Liver (tissue), 9 donors: ENCODE data around the gene CALML5. TPM values are rescaled to one million over a fixed set of nuclear protein-coding genes. Genes with fewer than 3 reads are reported as not detected.

Experiments used
- DNase-seq: peaks from one replicate; pipeline ENCODE4 v3.0.0-alpha.2; 2017; ENCODE audit warnings: low spot score
- H3K27ac ChIP-seq, 2 donors: one replicate each; pipeline ENCODE4 v1.7.0; 2013; ENCODE audit warnings: inconsistent platforms in 2 of 2, low read length in 2 of 2, control low read depth in 1 of 2, low read depth in 1 of 2, mild to moderate bottlenecking in 1 of 2
- H3K27me3 ChIP-seq, 4 donors: one replicate each; pipeline versions ENCODE4 v1.6.1 to v1.7.0; 2013; ENCODE audit warnings: low read length in 3 of 4, inconsistent platforms in 1 of 4, mild to moderate bottlenecking in 1 of 4, moderate library complexity in 1 of 4; ENCODE audit not compliant: control insufficient read depth in 4 of 4, insufficient read depth in 4 of 4
- H3K36me3 ChIP-seq, 4 donors: one replicate each; pipeline versions ENCODE4 v1.6.1 to v1.7.0; 2013; ENCODE audit warnings: low read length in 3 of 4, mild to moderate bottlenecking in 3 of 4, low read depth in 1 of 4, moderate library complexity in 1 of 4; ENCODE audit not compliant: control insufficient read depth in 4 of 4, insufficient read depth in 3 of 4
- H3K4me1 ChIP-seq, 4 donors: one replicate each; pipeline versions ENCODE4 v1.6.1 to v1.7.0; 2013; ENCODE audit warnings: low read length in 3 of 4, mild to moderate bottlenecking in 3 of 4, moderate library complexity in 1 of 4; ENCODE audit not compliant: control insufficient read depth in 4 of 4, insufficient read depth in 4 of 4
- H3K4me3 ChIP-seq, 3 donors: one replicate each; pipeline versions ENCODE4 v1.6.1 to v1.7.0; 2013; ENCODE audit warnings: low read length in 3 of 3, control low read depth in 1 of 3, low read depth in 1 of 3, mild to moderate bottlenecking in 1 of 3
- H3K9ac ChIP-seq, 2 donors: one replicate each; pipeline ENCODE4 v1.7.0; 2013; ENCODE audit warnings: low read length in 2 of 2, mild to moderate bottlenecking in 2 of 2, moderate library complexity in 2 of 2, control low read depth in 1 of 2, low read depth in 1 of 2
- H3K9me3 ChIP-seq, 4 donors: one replicate each; pipeline versions ENCODE4 v1.6.1 to v1.7.0; 2013; ENCODE audit warnings: low read length in 3 of 4; ENCODE audit not compliant: control insufficient read depth in 4 of 4
- EGR1 ChIP-seq, 2 donors: IDR thresholded peaks; 2 replicates each; pipeline ENCODE4 v1.6.1; 2016 to 2018; ENCODE audit warnings: antibody characterized with exemption in 2 of 2, low read depth in 2 of 2
- FOXA1 ChIP-seq: IDR thresholded peaks from 2 replicates; pipeline ENCODE4 v1.6.1; 2016; ENCODE audit warnings: antibody characterized with exemption
- GABPA ChIP-seq, 2 donors: IDR thresholded peaks in 1 of 2; conservative IDR thresholded peaks in 1 of 2; 2 replicates each; pipeline ENCODE4 v1.6.1; 2016; ENCODE audit warnings: antibody characterized with exemption in 2 of 2, mild to moderate bottlenecking in 1 of 2, moderate library complexity in 1 of 2
- HNF4G ChIP-seq: IDR thresholded peaks from 2 replicates; pipeline ENCODE4 v1.6.1; 2016; ENCODE audit warnings: antibody characterized with exemption
- JUND ChIP-seq, 2 donors: IDR thresholded peaks; 2 replicates each; pipeline ENCODE4 v1.6.1; 2016; ENCODE audit warnings: antibody characterized with exemption in 2 of 2
- RAD21 ChIP-seq, 2 donors: IDR thresholded peaks; 2 replicates each; pipeline ENCODE4 v1.6.1; 2016; ENCODE audit warnings: antibody characterized with exemption in 2 of 2, mild to moderate bottlenecking in 2 of 2
- RXRA ChIP-seq, 2 donors: IDR thresholded peaks; 2 replicates each; pipeline ENCODE4 v1.6.1; 2017 to 2018; ENCODE audit warnings: antibody characterized with exemption in 2 of 2, mild to moderate bottlenecking in 1 of 2
- SP1 ChIP-seq: IDR thresholded peaks from 2 replicates; pipeline ENCODE4 v1.6.1; 2018; ENCODE audit warnings: antibody characterized with exemption, mild to moderate bottlenecking
- TAF1 ChIP-seq: conservative IDR thresholded peaks from 2 replicates; pipeline ENCODE4 v1.6.1; 2016; ENCODE audit warnings: antibody characterized with exemption, mild to moderate bottlenecking
- YY1 ChIP-seq: IDR thresholded peaks from 2 replicates; pipeline ENCODE4 v1.6.1; 2016; ENCODE audit warnings: antibody characterized with exemption, mild to moderate bottlenecking
- WGBS: extraction: QIAGEN DNeasy Blood & Tissue Kit; methylation state at CpG from one replicate; pipeline ENCODE4 v1.1.7; 2013; 5-methylcytosine and 5-hydroxymethylcytosine counted together
- polyA plus RNA-seq, 2 donors: library from polyadenylated mRNA; stranded (reverse) in 1 of 2; unstranded in 1 of 2; fragments of 200-250 nt in 1 of 2; fragments of >200 nt in 1 of 2; fragmentation: Nextera tagmentation in 1 of 2; extraction: Ambion mirVana in 1 of 2; gene quantifications; one replicate each; pipeline versions ENCODE4 v1.2.1 to v1.2.3, GENCODE V29; 2013 to 2015
- total RNA-seq, 2 donors: library from RNA; depleted of rRNA; stranded (reverse); fragments of >200 nt; gene quantifications; one replicate each; pipeline ENCODE4 v1.2.3, GENCODE V29; 2014
- TF ChIP-seq, protein P1 (sequence below): IDR thresholded peaks from 2 replicates; pipeline ENCODE4 v1.6.1; 2016; ENCODE audit warnings: antibody characterized with exemption
- TF ChIP-seq, protein P2 (sequence below): IDR thresholded peaks from 2 replicates; pipeline ENCODE4 v1.6.1; 2016; ENCODE audit warnings: antibody characterized with exemption
- TF ChIP-seq, protein P3 (sequence below): fragments of 150-350 bp; IDR thresholded peaks from 2 replicates; pipeline ENCODE4 v1.5.1; 2017; ENCODE audit warnings: improper control_type of control experiment, low read depth, low read length; ENCODE audit not compliant: missing input control
- TF ChIP-seq, protein P4 (sequence below): IDR thresholded peaks from 2 replicates; pipeline ENCODE4 v1.6.1; 2016; ENCODE audit warnings: antibody characterized with exemption, mild to moderate bottlenecking
- donor health status: healthy.
- donor health status: healthy.
- donor health status: healthy.
- donor health status: healthy.
- donor health status: healthy.

CALML5 gene
- total and polyA plus RNA-seq, 4 donors, result not detected

DNA sequence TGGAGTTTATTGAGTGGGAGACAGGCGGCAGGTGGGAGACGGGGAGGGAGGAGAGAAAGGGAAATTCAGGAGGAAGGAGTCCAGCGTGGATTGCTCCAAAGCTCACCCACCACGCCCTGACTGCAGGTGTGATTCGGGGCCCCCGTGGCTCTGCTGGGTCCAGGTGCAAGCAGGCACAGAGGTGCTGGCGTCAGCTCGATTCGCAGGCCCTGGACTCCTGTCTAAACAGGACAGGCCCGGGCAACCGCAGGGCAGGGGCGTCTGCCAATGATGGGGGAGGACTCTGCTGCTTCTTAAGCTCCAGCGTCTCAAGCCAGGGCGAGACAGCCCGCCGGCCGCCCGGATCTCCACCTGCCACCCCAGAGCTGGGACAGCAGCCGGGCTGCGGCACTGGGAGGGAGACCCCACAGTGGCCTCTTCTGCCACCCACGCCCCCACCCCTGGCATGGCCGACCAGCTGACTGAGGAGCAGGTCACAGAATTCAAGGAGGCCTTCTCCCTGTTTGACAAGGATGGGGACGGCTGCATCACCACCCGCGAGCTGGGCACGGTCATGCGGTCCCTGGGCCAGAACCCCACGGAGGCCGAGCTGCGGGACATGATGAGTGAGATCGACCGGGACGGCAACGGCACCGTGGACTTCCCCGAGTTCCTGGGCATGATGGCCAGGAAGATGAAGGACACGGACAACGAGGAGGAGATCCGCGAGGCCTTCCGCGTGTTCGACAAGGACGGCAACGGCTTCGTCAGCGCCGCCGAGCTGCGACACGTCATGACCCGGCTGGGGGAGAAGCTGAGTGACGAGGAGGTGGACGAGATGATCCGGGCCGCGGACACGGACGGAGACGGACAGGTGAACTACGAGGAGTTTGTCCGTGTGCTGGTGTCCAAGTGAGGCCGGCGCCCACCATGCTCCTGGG, 25.5 kb upstream of the CALML5 start, which contains the start of gene CALML3 (continued):
- TF ChIP-seq, protein P1, sequence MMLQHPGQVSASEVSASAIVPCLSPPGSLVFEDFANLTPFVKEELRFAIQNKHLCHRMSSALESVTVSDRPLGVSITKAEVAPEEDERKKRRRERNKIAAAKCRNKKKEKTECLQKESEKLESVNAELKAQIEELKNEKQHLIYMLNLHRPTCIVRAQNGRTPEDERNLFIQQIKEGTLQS, result no peak
- TF ChIP-seq, protein P2, sequence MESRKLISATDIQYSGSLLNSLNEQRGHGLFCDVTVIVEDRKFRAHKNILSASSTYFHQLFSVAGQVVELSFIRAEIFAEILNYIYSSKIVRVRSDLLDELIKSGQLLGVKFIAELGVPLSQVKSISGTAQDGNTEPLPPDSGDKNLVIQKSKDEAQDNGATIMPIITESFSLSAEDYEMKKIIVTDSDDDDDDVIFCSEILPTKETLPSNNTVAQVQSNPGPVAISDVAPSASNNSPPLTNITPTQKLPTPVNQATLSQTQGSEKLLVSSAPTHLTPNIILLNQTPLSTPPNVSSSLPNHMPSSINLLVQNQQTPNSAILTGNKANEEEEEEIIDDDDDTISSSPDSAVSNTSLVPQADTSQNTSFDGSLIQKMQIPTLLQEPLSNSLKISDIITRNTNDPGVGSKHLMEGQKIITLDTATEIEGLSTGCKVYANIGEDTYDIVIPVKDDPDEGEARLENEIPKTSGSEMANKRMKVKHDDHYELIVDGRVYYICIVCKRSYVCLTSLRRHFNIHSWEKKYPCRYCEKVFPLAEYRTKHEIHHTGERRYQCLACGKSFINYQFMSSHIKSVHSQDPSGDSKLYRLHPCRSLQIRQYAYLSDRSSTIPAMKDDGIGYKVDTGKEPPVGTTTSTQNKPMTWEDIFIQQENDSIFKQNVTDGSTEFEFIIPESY, result no peak

DNA sequence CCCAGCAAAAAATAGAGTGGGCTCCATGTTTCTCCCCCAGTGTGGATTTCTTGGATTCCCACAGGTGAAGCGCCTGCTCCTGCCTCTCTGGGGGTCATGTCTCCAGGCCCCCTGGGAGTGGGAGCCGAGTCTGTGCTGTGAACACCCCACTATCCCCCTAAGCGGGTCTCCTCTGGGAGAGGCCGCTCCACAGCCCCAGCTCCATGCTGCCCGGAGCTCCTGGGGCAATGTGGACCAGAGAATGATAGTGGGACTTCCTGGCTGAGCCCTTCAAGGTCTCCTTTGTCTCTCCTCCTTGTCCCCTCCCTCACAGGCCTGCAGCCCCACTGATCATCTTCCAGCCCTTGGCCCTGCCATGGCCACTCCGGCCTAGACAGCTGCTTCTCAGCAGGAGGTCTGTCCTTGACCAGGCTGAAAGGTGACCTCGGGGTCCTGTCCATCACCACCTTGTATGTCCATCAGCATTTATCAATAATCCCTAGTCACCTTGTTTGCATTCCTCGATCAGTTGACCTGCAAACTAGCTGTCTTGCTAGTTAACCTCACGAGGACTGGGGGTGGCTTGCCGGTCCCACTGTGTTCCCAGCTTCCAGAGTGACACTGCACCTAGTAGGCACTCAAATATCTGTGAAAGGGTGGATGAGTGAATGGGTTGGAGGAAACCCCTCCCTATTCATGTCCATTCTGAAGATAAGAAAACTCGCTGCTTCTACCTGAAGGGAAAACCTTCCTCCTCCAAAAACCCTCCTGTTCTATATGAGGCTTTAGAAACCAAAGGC, 24.6 kb upstream of the CALML5 start:
- Histone ChIP-seq H3K4me3 (no peak overlapping the region), H3K9ac (no peak overlapping the region), H3K27me3 (no peaks in the 10 kb centered on the region), H3K9me3 (no peaks in the 10 kb centered on the region), H3K27ac (no peak overlapping the region), H3K4me1 (peaks cover 2 to 15% (median 12%) of the 10 kb centered on the region in 4 donors), H3K36me3 (no peaks in the 10 kb centered on the region)
- no peak for DNase-seq
- TF ChIP-seq RXRA (IDR thresholded peaks at IDR 0.05) (no peak), HNF4G (no peak), YY1 (no peak), SP1 (no peak), FOXA1 (no peak), GABPA (IDR thresholded peaks at IDR 0.05 in 1 of 2, conservative IDR thresholded peaks at IDR 0.05 in 1 of 2) (no peak), RAD21 (IDR thresholded peaks at IDR 0.05) (no peak), TAF1 (no peak), JUND (IDR thresholded peaks at IDR 0.05) (no peak), EGR1 (IDR thresholded peaks at IDR 0.05; ENCODE audit: low read depth in 2 of 2) (no peak)
- TF ChIP-seq, protein P3, sequence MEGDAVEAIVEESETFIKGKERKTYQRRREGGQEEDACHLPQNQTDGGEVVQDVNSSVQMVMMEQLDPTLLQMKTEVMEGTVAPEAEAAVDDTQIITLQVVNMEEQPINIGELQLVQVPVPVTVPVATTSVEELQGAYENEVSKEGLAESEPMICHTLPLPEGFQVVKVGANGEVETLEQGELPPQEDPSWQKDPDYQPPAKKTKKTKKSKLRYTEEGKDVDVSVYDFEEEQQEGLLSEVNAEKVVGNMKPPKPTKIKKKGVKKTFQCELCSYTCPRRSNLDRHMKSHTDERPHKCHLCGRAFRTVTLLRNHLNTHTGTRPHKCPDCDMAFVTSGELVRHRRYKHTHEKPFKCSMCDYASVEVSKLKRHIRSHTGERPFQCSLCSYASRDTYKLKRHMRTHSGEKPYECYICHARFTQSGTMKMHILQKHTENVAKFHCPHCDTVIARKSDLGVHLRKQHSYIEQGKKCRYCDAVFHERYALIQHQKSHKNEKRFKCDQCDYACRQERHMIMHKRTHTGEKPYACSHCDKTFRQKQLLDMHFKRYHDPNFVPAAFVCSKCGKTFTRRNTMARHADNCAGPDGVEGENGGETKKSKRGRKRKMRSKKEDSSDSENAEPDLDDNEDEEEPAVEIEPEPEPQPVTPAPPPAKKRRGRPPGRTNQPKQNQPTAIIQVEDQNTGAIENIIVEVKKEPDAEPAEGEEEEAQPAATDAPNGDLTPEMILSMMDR, result no peak
- TF ChIP-seq, protein P4, sequence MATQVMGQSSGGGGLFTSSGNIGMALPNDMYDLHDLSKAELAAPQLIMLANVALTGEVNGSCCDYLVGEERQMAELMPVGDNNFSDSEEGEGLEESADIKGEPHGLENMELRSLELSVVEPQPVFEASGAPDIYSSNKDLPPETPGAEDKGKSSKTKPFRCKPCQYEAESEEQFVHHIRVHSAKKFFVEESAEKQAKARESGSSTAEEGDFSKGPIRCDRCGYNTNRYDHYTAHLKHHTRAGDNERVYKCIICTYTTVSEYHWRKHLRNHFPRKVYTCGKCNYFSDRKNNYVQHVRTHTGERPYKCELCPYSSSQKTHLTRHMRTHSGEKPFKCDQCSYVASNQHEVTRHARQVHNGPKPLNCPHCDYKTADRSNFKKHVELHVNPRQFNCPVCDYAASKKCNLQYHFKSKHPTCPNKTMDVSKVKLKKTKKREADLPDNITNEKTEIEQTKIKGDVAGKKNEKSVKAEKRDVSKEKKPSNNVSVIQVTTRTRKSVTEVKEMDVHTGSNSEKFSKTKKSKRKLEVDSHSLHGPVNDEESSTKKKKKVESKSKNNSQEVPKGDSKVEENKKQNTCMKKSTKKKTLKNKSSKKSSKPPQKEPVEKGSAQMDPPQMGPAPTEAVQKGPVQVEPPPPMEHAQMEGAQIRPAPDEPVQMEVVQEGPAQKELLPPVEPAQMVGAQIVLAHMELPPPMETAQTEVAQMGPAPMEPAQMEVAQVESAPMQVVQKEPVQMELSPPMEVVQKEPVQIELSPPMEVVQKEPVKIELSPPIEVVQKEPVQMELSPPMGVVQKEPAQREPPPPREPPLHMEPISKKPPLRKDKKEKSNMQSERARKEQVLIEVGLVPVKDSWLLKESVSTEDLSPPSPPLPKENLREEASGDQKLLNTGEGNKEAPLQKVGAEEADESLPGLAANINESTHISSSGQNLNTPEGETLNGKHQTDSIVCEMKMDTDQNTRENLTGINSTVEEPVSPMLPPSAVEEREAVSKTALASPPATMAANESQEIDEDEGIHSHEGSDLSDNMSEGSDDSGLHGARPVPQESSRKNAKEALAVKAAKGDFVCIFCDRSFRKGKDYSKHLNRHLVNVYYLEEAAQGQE, result no peak
- TF ChIP-seq, protein P1, result no peak
- TF ChIP-seq, protein P2, result no peak
- WGBS, result 93% methylated on average over 11 of the region's 11 CpGs
